ENCODE data around the gene EVC2.

Gene EVC2

GRCh38 chr4:5569451-5569850 is 138.9 kb downstream of the EVC2 start:
- H3K9me3 ChIP-seq (ENCODE audit: control insufficient read depth, insufficient read depth, low read length): no peaks in the 10 kb centered on the region
- H3K36me3 ChIP-seq (ENCODE audit: control insufficient read depth, insufficient read depth, low read length): peaks cover 7% of the 10 kb centered on the region; the same call in 1 of the 2 replicates
- H3K27me3 ChIP-seq (ENCODE audit: control insufficient read depth, insufficient read depth, low read length): no peaks in the 10 kb centered on the region
- DNase-seq (ENCODE audit: low read depth, low spot score): no peak
- no peak overlapping the region for H3K27ac ChIP-seq (ENCODE audit: low read length)
- no peaks in the 10 kb centered on the region for H3K4me1 ChIP-seq (ENCODE audit: control insufficient read depth, insufficient read depth, low read length)
- no peak overlapping the region for H3K4me3 ChIP-seq (ENCODE audit: low read length)
- no CpG with 5 or more reads among the region's 5 CpGs for WGBS (ENCODE audit: insufficient coverage, insufficient read length)

- Histone ChIP-seq H3K36me3 (ENCODE audit: control insufficient read depth, insufficient read depth, low read length) (peaks cover 5% of the 10 kb centered on the region; the same call in 1 of the 2 replicates), H3K9me3 (ENCODE audit: control insufficient read depth, insufficient read depth, low read length) (no peaks in the 10 kb centered on the region), H3K4me1 (ENCODE audit: control insufficient read depth, insufficient read depth, low read length) (no peaks in the 10 kb centered on the region), H3K4me3 (ENCODE audit: low read length) (no peak overlapping the region), H3K27me3 (ENCODE audit: control insufficient read depth, insufficient read depth, low read length) (no peaks in the 10 kb centered on the region), H3K27ac (ENCODE audit: low read length) (no peak overlapping the region)
- no peak for DNase-seq (ENCODE audit: low read depth, low spot score)
- no CpG with 5 or more reads among the region's 6 CpGs for WGBS (ENCODE audit: insufficient coverage, insufficient read length)
These were observed 139.4 kb downstream of the EVC2 start for GRCh38 chr4:5568931-5569330.

- Histone ChIP-seq H3K27ac (ENCODE audit: low read length) (no peak overlapping the region), H3K9me3 (ENCODE audit: control insufficient read depth, insufficient read depth, low read length) (no peaks in the 10 kb centered on the region), H3K27me3 (ENCODE audit: control insufficient read depth, insufficient read depth, low read length) (no peaks in the 10 kb centered on the region), H3K36me3 (ENCODE audit: control insufficient read depth, insufficient read depth, low read length) (no peaks in the 10 kb centered on the region; the same call in 1 of the 2 replicates), H3K4me3 (ENCODE audit: low read length) (no peak overlapping the region), H3K4me1 (ENCODE audit: control insufficient read depth, insufficient read depth, low read length) (no peaks in the 10 kb centered on the region)
- DNase-seq (ENCODE audit: low read depth, low spot score): no peak
- no CpG with 5 or more reads among the region's 20 CpGs for WGBS (ENCODE audit: insufficient coverage, insufficient read length)
These were observed 140.0 kb downstream of the EVC2 start for GRCh38 chr4:5568336-5568735.

DNA sequence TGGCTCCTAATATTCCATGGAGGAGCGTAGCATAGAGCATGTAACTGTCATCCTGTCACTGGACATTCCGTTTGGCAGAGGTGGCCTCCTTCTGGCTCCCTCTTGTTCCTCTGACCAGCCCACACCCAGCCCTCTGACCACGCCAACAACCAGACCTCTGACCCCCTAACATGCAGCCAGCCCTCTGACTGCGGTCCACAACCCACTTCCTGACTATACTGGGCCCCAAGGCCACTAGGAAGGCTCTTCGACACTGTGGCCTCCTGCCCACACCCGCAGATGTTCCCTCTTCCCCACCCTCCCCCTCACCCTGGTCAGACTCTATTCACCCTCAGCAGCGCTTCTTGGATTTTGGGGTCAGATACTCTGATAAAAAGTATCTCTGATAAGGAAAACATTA is 141.4 kb downstream of the EVC2 start:
- no peaks in the 10 kb centered on the region; the same call in 1 of the 2 replicates for H3K36me3 ChIP-seq (ENCODE audit: control insufficient read depth, insufficient read depth, low read length)
- H3K4me3 ChIP-seq (ENCODE audit: low read length): no peak overlapping the region
- H3K4me1 ChIP-seq (ENCODE audit: control insufficient read depth, insufficient read depth, low read length): no peaks in the 10 kb centered on the region
- no peaks in the 10 kb centered on the region for H3K27me3 ChIP-seq (ENCODE audit: control insufficient read depth, insufficient read depth, low read length)
- no peak overlapping the region for H3K27ac ChIP-seq (ENCODE audit: low read length)
- no peaks in the 10 kb centered on the region for H3K9me3 ChIP-seq (ENCODE audit: control insufficient read depth, insufficient read depth, low read length)
- WGBS (ENCODE audit: insufficient coverage, insufficient read length): no CpG with 5 or more reads among the region's 7 CpGs
- no peak for DNase-seq (ENCODE audit: low read depth, low spot score)

GRCh38 chr4:5566526-5566925 is 141.8 kb downstream of the EVC2 start:
- H3K36me3 ChIP-seq (ENCODE audit: control insufficient read depth, insufficient read depth, low read length): no peaks in the 10 kb centered on the region; the same call in 1 of the 2 replicates
- H3K4me1 ChIP-seq (ENCODE audit: control insufficient read depth, insufficient read depth, low read length): no peaks in the 10 kb centered on the region
- no peaks in the 10 kb centered on the region for H3K27me3 ChIP-seq (ENCODE audit: control insufficient read depth, insufficient read depth, low read length)
- H3K27ac ChIP-seq (ENCODE audit: low read length): no peak overlapping the region
- H3K4me3 ChIP-seq (ENCODE audit: low read length): no peak overlapping the region
- no peaks in the 10 kb centered on the region for H3K9me3 ChIP-seq (ENCODE audit: control insufficient read depth, insufficient read depth, low read length)
- DNase-seq (ENCODE audit: low read depth, low spot score): no peak
- no CpG with 5 or more reads among the region's 6 CpGs for WGBS (ENCODE audit: insufficient coverage, insufficient read length)

- WGBS (ENCODE audit: insufficient coverage, insufficient read length): no CpG with 5 or more reads among the region's 6 CpGs
- Histone ChIP-seq H3K27me3 (ENCODE audit: control insufficient read depth, insufficient read depth, low read length) (no peaks in the 10 kb centered on the region), H3K4me3 (ENCODE audit: low read length) (no peak overlapping the region), H3K4me1 (ENCODE audit: control insufficient read depth, insufficient read depth, low read length) (no peaks in the 10 kb centered on the region), H3K9me3 (ENCODE audit: control insufficient read depth, insufficient read depth, low read length) (no peaks in the 10 kb centered on the region), H3K27ac (ENCODE audit: low read length) (no peak overlapping the region), H3K36me3 (ENCODE audit: control insufficient read depth, insufficient read depth, low read length) (no peaks in the 10 kb centered on the region; the same call in 1 of the 2 replicates)
- DNase-seq (ENCODE audit: low read depth, low spot score): no peak
These were observed 144.5 kb downstream of the EVC2 start for GRCh38 chr4:5563856-5564255.

DNA sequence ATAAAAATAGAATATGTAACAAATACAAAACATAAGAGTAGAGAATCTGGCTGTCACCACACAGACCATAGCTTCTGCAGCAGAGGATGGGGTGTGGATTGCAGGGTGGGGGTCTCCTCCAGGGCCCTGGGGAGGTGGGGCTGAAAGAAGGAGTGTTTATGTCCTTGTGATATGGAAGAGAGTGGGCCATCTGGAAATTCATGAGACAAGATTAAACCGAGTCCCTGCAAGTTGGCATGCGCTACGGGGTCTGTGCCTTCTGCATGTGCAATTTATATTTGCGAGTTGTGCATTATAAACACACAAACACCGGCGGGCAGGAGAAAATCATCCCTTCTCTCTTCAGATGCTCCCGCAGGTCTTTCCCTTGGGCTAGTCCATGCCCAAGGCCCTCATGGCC is 145.9 kb downstream of the EVC2 start:
- Histone ChIP-seq H3K27ac (ENCODE audit: low read length) (no peak overlapping the region), H3K36me3 (ENCODE audit: control insufficient read depth, insufficient read depth, low read length) (no peaks in the 10 kb centered on the region), H3K4me1 (ENCODE audit: control insufficient read depth, insufficient read depth, low read length) (no peaks in the 10 kb centered on the region), H3K27me3 (ENCODE audit: control insufficient read depth, insufficient read depth, low read length) (no peaks in the 10 kb centered on the region), H3K4me3 (ENCODE audit: low read length) (no peak overlapping the region), H3K9me3 (ENCODE audit: control insufficient read depth, insufficient read depth, low read length) (no peaks in the 10 kb centered on the region)
- DNase-seq (ENCODE audit: low read depth, low spot score): no peak
- no CpG with 5 or more reads among the region's 7 CpGs for WGBS (ENCODE audit: insufficient coverage, insufficient read length)

DNA sequence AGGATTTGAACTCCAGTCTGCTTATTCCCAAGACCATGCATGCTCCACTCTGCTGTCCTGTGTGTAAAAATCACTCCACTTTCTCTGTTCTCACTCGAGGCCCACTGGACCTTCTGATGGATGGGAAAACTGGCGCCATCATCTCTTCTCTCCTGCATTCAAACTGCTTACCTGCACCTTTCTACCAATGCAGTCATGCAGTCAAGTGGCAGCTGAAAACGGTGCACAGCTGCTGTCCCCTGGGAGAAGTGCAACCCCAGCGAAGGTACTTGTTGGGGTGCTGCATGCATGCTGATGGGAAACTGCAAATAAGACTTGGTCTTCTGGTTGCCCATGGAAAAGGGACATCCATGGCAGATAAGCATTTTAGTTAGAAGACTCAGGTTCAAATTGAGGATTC is 147.1 kb downstream of the EVC2 start:
- DNase-seq (ENCODE audit: low read depth, low spot score): no peak
- H3K4me1 ChIP-seq (ENCODE audit: control insufficient read depth, insufficient read depth, low read length): no peaks in the 10 kb centered on the region
- no peaks in the 10 kb centered on the region for H3K9me3 ChIP-seq (ENCODE audit: control insufficient read depth, insufficient read depth, low read length)
- no peaks in the 10 kb centered on the region for H3K27me3 ChIP-seq (ENCODE audit: control insufficient read depth, insufficient read depth, low read length)
- no CpG with 5 or more reads among the region's 4 CpGs for WGBS (ENCODE audit: insufficient coverage, insufficient read length)
- H3K36me3 ChIP-seq (ENCODE audit: control insufficient read depth, insufficient read depth, low read length): no peaks in the 10 kb centered on the region
- H3K4me3 ChIP-seq (ENCODE audit: low read length): no peak overlapping the region
- H3K27ac ChIP-seq (ENCODE audit: low read length): no peak overlapping the region

DNA sequence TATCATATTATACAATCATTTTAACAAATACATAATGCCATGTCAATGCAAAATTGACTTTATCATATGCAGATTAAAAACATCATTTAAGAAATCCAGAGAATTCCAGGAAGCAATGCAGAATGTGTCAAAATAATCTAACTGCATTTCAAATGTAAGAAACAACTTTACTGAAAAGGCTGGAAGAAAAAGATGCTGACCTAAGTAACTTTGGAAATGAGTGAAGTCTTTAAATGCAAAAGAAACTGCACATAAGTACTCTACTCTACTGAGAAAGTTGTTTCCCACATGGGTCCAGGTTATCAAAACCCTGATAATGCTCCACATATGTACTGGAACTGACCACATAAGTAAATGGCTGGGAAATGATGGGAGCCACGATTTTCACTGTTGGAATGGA is 149.9 kb downstream of the EVC2 start:
- no peak for DNase-seq (ENCODE audit: low read depth, low spot score)
- Histone ChIP-seq H3K4me3 (ENCODE audit: low read length) (no peak overlapping the region), H3K36me3 (ENCODE audit: control insufficient read depth, insufficient read depth, low read length) (no peaks in the 10 kb centered on the region), H3K9me3 (ENCODE audit: control insufficient read depth, insufficient read depth, low read length) (no peaks in the 10 kb centered on the region), H3K27me3 (ENCODE audit: control insufficient read depth, insufficient read depth, low read length) (no peaks in the 10 kb centered on the region), H3K4me1 (ENCODE audit: control insufficient read depth, insufficient read depth, low read length) (no peaks in the 10 kb centered on the region), H3K27ac (ENCODE audit: low read length) (no peak overlapping the region)
- WGBS (ENCODE audit: insufficient coverage, insufficient read length): no CpG with 5 or more reads among the region's 1 CpG

- no peak overlapping the region for H3K27ac ChIP-seq (ENCODE audit: low read length)
- H3K9me3 ChIP-seq (ENCODE audit: control insufficient read depth, insufficient read depth, low read length): no peaks in the 10 kb centered on the region
- H3K27me3 ChIP-seq (ENCODE audit: control insufficient read depth, insufficient read depth, low read length): no peaks in the 10 kb centered on the region
- DNase-seq (ENCODE audit: low read depth, low spot score): no peak
- no peaks in the 10 kb centered on the region for H3K4me1 ChIP-seq (ENCODE audit: control insufficient read depth, insufficient read depth, low read length)
- no peak overlapping the region for H3K4me3 ChIP-seq (ENCODE audit: low read length)
- no peaks in the 10 kb centered on the region for H3K36me3 ChIP-seq (ENCODE audit: control insufficient read depth, insufficient read depth, low read length)
These were observed 154.0 kb downstream of the EVC2 start for GRCh38 chr4:5554376-5554775.

DNA sequence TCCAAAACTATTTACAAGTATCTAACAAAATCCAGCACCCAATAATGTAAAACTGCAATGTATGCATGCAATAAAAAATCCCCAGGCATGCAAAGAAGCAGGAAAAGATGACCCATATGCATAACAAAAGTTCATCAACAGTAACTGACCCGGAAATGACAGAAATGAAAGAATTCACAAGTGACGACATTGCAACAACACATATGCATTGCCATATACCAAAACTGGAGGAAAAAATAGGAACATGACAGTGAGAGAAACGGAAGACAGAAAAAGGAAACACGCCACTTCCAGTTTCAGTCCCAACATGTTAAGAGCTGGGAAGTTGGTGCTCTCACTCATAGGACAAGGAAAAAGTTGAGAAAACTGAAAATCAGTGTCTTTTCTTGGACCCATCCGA is 154.6 kb downstream of the EVC2 start:
- no CpG with 5 or more reads among the region's 5 CpGs for WGBS (ENCODE audit: insufficient coverage, insufficient read length)
- H3K9me3 ChIP-seq (ENCODE audit: control insufficient read depth, insufficient read depth, low read length): no peaks in the 10 kb centered on the region
- no peaks in the 10 kb centered on the region for H3K27me3 ChIP-seq (ENCODE audit: control insufficient read depth, insufficient read depth, low read length)

More for the DNA sequence above, 154.6 kb downstream of the EVC2 start:
- Histone ChIP-seq H3K36me3 (ENCODE audit: control insufficient read depth, insufficient read depth, low read length) (no peaks in the 10 kb centered on the region), H3K27ac (ENCODE audit: low read length) (no peak overlapping the region), H3K4me3 (ENCODE audit: low read length) (no peak overlapping the region), H3K4me1 (ENCODE audit: control insufficient read depth, insufficient read depth, low read length) (no peaks in the 10 kb centered on the region)
- DNase-seq (ENCODE audit: low read depth, low spot score): no peak
